ENCODE results near the gene RAD51.
A peak's percentile ranks its signal among the peaks of the same experiment; 100 is the strongest.

RAD51 gene

DNA sequence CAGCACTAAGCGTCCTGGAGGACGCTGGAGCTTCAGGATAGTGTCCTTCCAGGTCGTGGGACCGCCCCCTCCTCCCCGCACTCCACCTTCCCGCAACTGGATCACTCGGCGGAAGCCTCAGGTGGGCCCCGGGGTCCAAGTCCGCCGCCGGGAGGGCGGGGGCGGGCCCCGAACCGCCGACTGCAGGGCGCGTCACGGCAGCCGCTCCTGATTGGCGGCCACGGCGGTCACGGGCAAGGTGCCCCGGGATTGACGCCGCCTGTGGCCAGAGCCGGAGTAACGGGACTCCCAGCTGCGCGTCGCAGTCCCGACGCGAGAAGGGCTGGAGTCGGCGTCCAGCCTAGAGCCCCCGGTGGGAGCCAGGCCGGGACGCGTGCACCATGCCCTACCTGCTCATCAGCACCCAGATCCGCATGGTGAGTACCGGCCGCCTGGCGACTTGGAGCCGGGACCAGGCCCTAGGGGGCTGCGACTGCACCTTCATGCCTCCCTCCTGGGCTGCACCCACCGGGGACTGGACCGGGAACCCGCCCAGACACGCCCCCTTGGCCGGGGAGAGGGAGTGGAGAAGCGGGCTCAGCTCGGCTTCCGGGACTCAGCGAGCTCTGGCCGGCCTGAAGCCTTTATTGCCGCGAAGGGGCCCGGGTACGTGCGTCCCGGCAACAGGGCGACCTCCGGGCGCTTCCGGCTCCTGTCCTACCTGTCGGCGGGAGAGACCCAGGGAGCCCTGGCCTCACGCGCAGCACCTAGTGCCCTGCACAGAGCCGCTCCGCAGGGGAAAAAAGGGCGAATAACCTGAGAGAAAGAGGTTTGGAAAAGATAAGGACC, 69.0 kb downstream of the RAD51 start, which contains the start of gene GCHFR:
Gene GCHFR, plus strand, starts transcription at position 268 of the 828 bp plus-strand sequence. Its CDS starts 113 bp downstream, at position 381.
- peak; percentile 57 for DNase-seq

GRCh38 chr15:40764629-40765103, 69.7 kb downstream of the RAD51 start:
- DNase-seq, result no peak

- DNase-seq, result no peak
These were observed 71.3 kb downstream of the RAD51 start for GRCh38 chr15:40766194-40766815.

- no peak for DNase-seq
These were observed 72.2 kb downstream of the RAD51 start for GRCh38 chr15:40766906-40767837.

DNA sequence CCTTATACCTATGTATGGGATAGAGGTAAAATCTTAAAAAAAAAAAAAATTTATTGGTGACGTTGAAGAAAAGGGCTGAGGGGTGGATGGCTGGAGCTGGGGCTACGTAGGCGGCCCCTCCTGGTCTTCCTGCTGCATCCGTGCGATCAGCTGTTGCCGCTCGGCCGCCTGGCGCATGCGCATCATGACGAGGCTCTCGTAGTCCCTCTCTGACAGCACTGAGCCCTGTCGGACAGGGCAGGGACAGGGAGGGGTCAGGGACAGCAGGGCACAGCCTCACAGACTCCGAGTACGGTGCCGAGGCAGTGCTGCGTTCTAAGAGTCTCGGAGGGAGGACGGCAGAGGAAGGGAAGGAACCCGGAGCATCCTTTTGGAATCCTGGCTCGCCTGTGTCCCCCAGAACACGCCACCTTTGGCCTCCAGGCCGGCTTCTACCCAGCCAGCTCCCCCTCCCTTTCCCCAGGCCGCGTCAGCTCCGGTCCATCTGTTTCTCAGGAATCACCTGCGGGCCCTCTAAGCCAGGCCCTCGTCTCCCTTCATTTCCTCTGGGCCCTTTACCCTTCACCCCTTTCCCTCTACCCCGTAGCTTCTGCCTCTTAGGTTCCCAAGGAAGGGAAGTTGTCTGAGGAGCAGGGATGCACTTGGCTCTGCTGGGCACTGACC, 73.0 kb downstream of the RAD51 start:
- DNase-seq, result no peak

DNA sequence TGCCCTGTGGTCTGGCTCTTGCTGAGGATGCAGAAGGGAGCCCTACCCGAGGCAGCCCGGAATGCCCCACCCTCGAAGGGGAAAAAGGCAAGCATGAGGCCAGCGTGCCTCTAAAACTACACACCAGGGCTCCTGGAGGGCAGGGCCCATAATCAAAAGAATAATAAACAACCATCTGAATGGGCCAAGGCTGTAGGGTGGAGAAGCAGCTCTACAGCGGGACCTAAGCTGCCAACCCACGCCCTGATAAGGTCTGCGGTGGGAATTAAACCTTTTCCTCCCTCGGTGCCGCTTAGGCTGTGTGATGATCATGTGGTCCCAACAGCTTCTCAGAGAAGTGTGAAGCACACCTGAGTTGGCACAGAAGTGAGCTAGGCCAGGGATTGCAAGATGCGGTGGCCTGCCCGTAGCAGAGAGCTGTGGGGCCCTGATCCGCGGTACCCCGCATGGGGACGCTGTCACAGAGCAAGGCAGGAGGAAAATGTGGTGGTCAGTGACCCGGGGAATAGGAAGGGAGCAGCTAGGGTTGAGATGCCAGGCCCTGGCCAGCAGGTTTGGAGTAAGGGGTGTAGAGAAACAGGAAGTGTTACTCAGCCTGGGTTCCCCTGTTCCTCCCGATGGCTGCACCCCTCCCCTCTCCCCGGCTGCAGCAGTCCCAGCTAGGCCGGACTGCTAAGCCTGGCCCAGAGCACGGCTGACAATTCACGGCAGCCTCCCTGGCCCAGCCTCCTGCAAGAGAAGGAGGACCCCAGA, 73.7 kb downstream of the RAD51 start:
- DNase-seq, result no peak

DNA sequence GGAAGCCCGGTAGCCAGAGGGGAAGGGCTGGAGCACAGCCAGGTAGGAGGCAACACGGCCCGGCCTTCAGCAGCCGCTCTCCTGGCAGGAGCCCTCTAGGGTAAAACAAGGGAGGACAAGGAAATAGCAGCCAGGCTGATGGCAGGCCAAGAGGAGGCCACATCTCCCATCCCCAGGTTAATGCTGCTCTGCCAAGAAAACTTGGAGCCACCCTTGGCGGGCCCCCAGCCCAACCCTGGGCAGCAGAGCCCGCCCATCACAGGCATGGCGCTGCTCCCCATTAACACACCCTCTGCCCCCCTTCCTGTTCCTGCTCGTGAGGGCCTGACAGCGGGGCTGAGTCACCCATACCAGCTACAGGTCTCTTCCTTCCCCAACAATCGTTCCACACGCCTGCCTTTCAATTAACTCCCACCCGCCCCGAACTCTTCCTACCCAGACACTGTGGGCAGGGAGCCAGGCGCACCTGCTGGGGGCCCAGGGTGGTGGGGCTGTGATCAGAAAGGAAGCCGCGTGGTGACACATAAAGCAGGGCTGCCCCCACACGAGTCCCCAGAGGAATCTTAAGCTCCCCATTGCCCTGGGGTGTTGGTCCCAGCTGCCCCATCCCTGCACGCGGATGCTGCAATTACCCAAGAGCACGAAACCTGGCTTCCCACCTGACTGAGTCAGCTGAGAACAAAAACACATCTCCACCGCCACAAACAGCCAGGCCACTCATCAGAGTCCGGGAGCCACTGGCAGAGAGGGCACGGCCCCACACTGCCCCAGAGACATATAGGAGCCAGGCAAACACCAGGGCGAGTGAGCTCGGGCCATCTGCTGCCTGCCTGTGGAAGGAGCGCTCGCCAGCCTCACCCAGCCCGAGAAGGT, 74.5 kb downstream of the RAD51 start, which contains the start of gene C15orf62:
Gene C15orf62, plus strand, starts transcription at position 707 of the 873 bp plus-strand sequence. CDS start 516 bp downstream, outside the sequence.
- DNase-seq, result peak; percentile 7

- no peak for DNase-seq
These were observed 75.3 kb downstream of the RAD51 start for GRCh38 chr15:40770147-40770721.

DNA sequence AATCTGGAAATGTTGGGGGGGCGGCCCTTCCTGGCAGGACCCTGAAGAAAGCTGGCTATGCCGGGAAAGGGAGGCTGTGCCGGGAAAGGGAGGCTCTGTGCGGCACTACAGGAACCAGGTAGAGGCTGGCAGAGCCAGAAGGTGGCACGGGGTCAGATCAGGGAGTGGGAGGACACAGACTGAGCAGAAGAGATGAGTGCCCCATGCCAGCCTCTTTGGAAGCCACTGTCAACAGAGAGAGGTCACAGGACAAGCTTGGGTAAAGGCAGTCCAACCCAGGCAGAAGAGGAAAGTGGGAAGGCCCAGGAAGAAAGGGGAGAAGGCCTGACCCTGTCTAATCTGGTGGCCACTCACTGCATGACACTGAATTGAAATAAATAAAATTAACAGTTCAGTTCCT, 76.3 kb downstream of the RAD51 start:
- no peak for DNase-seq

- no peak for DNase-seq
These were observed 77.0 kb downstream of the RAD51 start for GRCh38 chr15:40772014-40772413.

- DNase-seq, result no peak
These were observed 78.5 kb downstream of the RAD51 start for GRCh38 chr15:40773496-40773895.

GRCh38 chr15:40773902-40774301, 78.9 kb downstream of the RAD51 start:
- no peak for DNase-seq

- no peak for DNase-seq
These were observed 80.0 kb downstream of the RAD51 start for GRCh38 chr15:40775007-40775406.

DNA sequence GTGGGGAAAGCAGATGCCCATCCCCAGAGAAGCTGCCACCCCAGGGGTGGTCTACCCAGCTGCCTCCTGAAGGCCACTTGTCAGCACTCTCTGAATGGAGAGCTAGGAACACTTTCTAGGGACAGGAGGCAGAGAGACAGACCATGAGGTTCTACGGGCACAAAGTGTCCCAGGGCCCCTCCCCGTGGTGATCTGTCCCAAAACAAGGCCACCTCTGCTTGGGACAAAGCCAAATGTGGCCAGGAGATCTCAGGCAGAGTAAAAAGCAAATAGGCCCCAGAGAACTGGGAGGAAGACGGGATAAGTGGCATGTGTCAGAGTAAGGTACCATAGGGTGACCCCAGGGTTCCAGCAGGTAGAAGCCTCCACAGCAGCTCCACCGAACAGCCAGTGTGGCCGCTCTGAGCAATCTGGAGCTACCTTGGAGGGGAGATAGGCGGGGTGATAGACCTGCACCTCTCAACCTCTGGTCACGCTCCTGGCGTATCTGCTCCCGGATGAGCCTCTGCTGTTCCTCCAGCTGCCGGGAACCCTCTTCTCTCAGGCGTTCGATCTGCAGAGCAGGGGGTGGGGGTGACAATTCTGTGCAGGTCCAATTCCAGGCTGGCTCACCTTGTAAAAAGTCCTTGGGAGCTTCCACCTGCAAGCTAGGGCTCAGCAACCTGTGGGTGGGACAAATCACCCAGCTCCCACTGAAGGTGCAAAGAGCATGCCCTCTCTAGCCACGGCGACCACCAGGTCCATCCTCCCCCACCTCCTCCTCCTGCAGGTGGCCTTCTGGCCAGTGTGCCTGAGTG, 81.0 kb downstream of the RAD51 start:
- DNase-seq, result no peak

GRCh38 chr15:40776537-40777141, 81.7 kb downstream of the RAD51 start:
- DNase-seq, result no peak

Data from stimulated activated naive CD4-positive, alpha-beta T cell treated with Interleukin-2 at 50 U/mL for 16 hours (primary cell).